Karpas-422 (cell line): ENCODE results near the gene KMT2A. TPM values are rescaled to one million over a fixed set of nuclear protein-coding genes. Genes with fewer than 3 reads are reported as not detected.
A peak's percentile ranks its signal among the peaks of the same experiment; 100 is the strongest.
"Not testable (repeated sequence)": the region's sequence is repeated elsewhere in the genome, so short reads cannot be mapped to it uniquely, and the experiment has no call there.

Experiments
- DNase-seq: peaks from one replicate; pipeline ENCODE4 v3.0.0-alpha.2; 2015
- H2AFZ ChIP-seq: fragments of 200-600 bp; sonication (generic); 2 replicates; pipeline ENCODE4 v1.6.1; 2014; ENCODE audit warnings: antibody characterized with exemption, low read length, mixed read lengths
- H3K27ac ChIP-seq: fragments of 200-600 bp; sonication (generic); 2 replicates; pipeline ENCODE4 v1.5.1; 2014; ENCODE audit warnings: mild to moderate bottlenecking, low read length, moderate library complexity
- H3K27me3 ChIP-seq: fragments of 200-600 bp; sonication (generic); 2 replicates; pipeline ENCODE4 v1.6.1; 2014; ENCODE audit warnings: low read length, mixed read lengths
- H3K36me3 ChIP-seq: fragments of 200-600 bp; sonication (generic); 2 replicates; pipeline ENCODE4 v1.6.1; 2014; ENCODE audit warnings: low read length, mixed read lengths; ENCODE audit not compliant: insufficient read depth
- H3K4me1 ChIP-seq: fragments of 200-600 bp; sonication (generic); 2 replicates; pipeline ENCODE4 v1.6.1; 2014; ENCODE audit warnings: mild to moderate bottlenecking, low read length, mixed read lengths
- H3K4me2 ChIP-seq: fragments of 200-600 bp; sonication (generic); 2 replicates; pipeline ENCODE4 v1.6.1; 2014; ENCODE audit warnings: low read length, low read depth, mild to moderate bottlenecking; ENCODE audit not compliant: poor library complexity, severe bottlenecking
- H3K4me3 ChIP-seq: fragments of 200-600 bp; sonication (generic); 2 replicates; pipeline ENCODE4 v1.5.1; 2014; ENCODE audit warnings: mild to moderate bottlenecking, antibody characterized with exemption, low read length, mixed read lengths
- H3K79me2 ChIP-seq: fragments of 200-600 bp; sonication (generic); 2 replicates; pipeline ENCODE4 v1.6.1; 2014; ENCODE audit warnings: mild to moderate bottlenecking, low read length, mixed read lengths
- H3K9ac ChIP-seq: fragments of 200-600 bp; sonication (generic); 2 replicates; pipeline ENCODE4 v1.6.0; 2014; ENCODE audit warnings: low read length
- H3K9me2 ChIP-seq: fragments of 200-600 bp; sonication (generic), shearing (Covaris generic); replicated peaks from 2 replicates; pipeline ENCODE4 v1.6.0; 2014; ENCODE audit warnings: mild to moderate bottlenecking, low read length, moderate library complexity; ENCODE audit not compliant: insufficient read depth
- H3K9me3 ChIP-seq: fragments of 300-700, 200-600 bp; sonication (generic); 2 replicates; pipeline ENCODE4 v1.6.1; 2014; ENCODE audit warnings: low read length, mixed read lengths
- H4K20me1 ChIP-seq: fragments of 200-600 bp; sonication (generic); 2 replicates; pipeline ENCODE4 v1.6.1; 2014; ENCODE audit warnings: mild to moderate bottlenecking, antibody characterized with exemption, low read length, low read depth; ENCODE audit not compliant: insufficient read depth
- total RNA-seq: library from RNA; depleted of rRNA; stranded (reverse); fragments of >200 nt; shearing (Covaris generic); gene quantifications from 2 replicates; pipeline ENCODE4 v1.2.3, GENCODE V29; 2014; ENCODE audit warnings: low replicate concordance

The KMT2A gene
- total RNA-seq, 1 experiment from 2014 or later = 40.7 TPM

GRCh38 chr11:118476676-118477075 is 40.4 kb downstream of the KMT2A start:
- peaks cover 2% of the 10 kb centered on the region; the same call in 1 of the 2 replicates for H3K79me2 ChIP-seq
- H4K20me1 ChIP-seq = no peaks in the 10 kb centered on the region
- no peaks in the 10 kb centered on the region for H3K9me2 ChIP-seq
- H3K27ac ChIP-seq = no peak overlapping the region
- H2AFZ ChIP-seq = no peak overlapping the region
- no peaks in the 10 kb centered on the region for H3K9me3 ChIP-seq
- DNase-seq = no peak
- no peak overlapping the region for H3K4me2 ChIP-seq
- no peaks in the 10 kb centered on the region for H3K27me3 ChIP-seq
- no peak overlapping the region for H3K4me3 ChIP-seq
- no peak overlapping the region for H3K9ac ChIP-seq
- H3K36me3 ChIP-seq = peaks cover 7% of the 10 kb centered on the region; the same call in 1 of the 2 replicates
- no peaks in the 10 kb centered on the region for H3K4me1 ChIP-seq

GRCh38 chr11:118481238-118481637 is 44.9 kb downstream of the KMT2A start:
- not testable (repeated sequence) for H3K9me2 ChIP-seq, DNase-seq, H3K27ac ChIP-seq, H3K9me3 ChIP-seq, H3K9ac ChIP-seq, H3K4me1 ChIP-seq, H3K4me2 ChIP-seq, H3K4me3 ChIP-seq, H4K20me1 ChIP-seq, H3K27me3 ChIP-seq, H2AFZ ChIP-seq, H3K36me3 ChIP-seq, H3K79me2 ChIP-seq

GRCh38 chr11:118484405-118484804 is 48.1 kb downstream of the KMT2A start:
- Histone ChIP-seq H3K4me1 (no peaks in the 10 kb centered on the region), H3K9me3 (no peaks in the 10 kb centered on the region), H3K4me2 (no peak overlapping the region), H3K36me3 (peaks cover 3% of the 10 kb centered on the region; the same call in 1 of the 2 replicates), H3K4me3 (no peak overlapping the region), H3K27ac (no peak overlapping the region), H4K20me1 (no peaks in the 10 kb centered on the region), H3K79me2 (0 out of 2 replicates have a peak, but pooled peaks cover 2% of the 10 kb centered on the region), H3K9me2 (no peaks in the 10 kb centered on the region), H3K9ac (no peak overlapping the region), H2AFZ (no peak overlapping the region), H3K27me3 (no peaks in the 10 kb centered on the region)
- no peak for DNase-seq

GRCh38 chr11:118485273-118485672 is 49.0 kb downstream of the KMT2A start:
- H3K36me3 ChIP-seq = peaks cover 11% of the 10 kb centered on the region; the same call in 1 of the 2 replicates
- H3K79me2 ChIP-seq = 0 out of 2 replicates have a peak, but pooled peaks cover 5% of the 10 kb centered on the region
- H3K9me2 ChIP-seq = no peaks in the 10 kb centered on the region
- no peaks in the 10 kb centered on the region for H3K4me1 ChIP-seq
- H2AFZ ChIP-seq = no peak overlapping the region
- no peak overlapping the region for H3K4me2 ChIP-seq
- H3K9ac ChIP-seq = no peak overlapping the region
- H3K4me3 ChIP-seq = no peak overlapping the region
- H3K27ac ChIP-seq = no peak overlapping the region
- H3K9me3 ChIP-seq = no peaks in the 10 kb centered on the region
- peak; percentile 46 for DNase-seq
- no peaks in the 10 kb centered on the region for H3K27me3 ChIP-seq
- no peaks in the 10 kb centered on the region for H4K20me1 ChIP-seq

- no peaks in the 10 kb centered on the region for H3K27me3 ChIP-seq
- H3K27ac ChIP-seq = no peak overlapping the region
- no peaks in the 10 kb centered on the region for H4K20me1 ChIP-seq
- peak; percentile 80 for DNase-seq
- H3K79me2 ChIP-seq = 0 out of 2 replicates have a peak, but pooled peaks cover 5% of the 10 kb centered on the region
- no peak overlapping the region for H3K9ac ChIP-seq
- no peak overlapping the region for H3K4me3 ChIP-seq
- peaks cover 18% of the 10 kb centered on the region for H3K4me1 ChIP-seq
- H3K4me2 ChIP-seq = no peak overlapping the region
- no peaks in the 10 kb centered on the region for H3K9me2 ChIP-seq
- no peak overlapping the region for H2AFZ ChIP-seq
- H3K9me3 ChIP-seq = no peaks in the 10 kb centered on the region
- H3K36me3 ChIP-seq = peaks cover 15% of the 10 kb centered on the region; the same call in 1 of the 2 replicates
These were observed 52.3 kb downstream of the KMT2A start for GRCh38 chr11:118488480-118489109.

GRCh38 chr11:118491041-118491440 is 54.7 kb downstream of the KMT2A start:
- H3K9ac ChIP-seq = no peak overlapping the region
- H3K27ac ChIP-seq = no peak overlapping the region
- DNase-seq = no peak
- no peak overlapping the region for H2AFZ ChIP-seq
- H3K9me2 ChIP-seq = no peaks in the 10 kb centered on the region
- H3K4me2 ChIP-seq = no peak overlapping the region
- H3K36me3 ChIP-seq = peaks cover 23% of the 10 kb centered on the region; the same call in 1 of the 2 replicates
- H3K27me3 ChIP-seq = no peaks in the 10 kb centered on the region
- no peaks in the 10 kb centered on the region for H4K20me1 ChIP-seq
- H3K4me1 ChIP-seq = peaks cover 18% of the 10 kb centered on the region
- 0 out of 2 replicates have a peak, but pooled peaks cover 5% of the 10 kb centered on the region for H3K79me2 ChIP-seq
- H3K9me3 ChIP-seq = no peaks in the 10 kb centered on the region
- no peak overlapping the region for H3K4me3 ChIP-seq

GRCh38 chr11:118497831-118498230 is 61.5 kb downstream of the KMT2A start:
- Histone ChIP-seq H4K20me1 (no peaks in the 10 kb centered on the region), H2AFZ (no peak overlapping the region), H3K4me1 (peaks cover 3% of the 10 kb centered on the region), H3K79me2 (no peaks in the 10 kb centered on the region), H3K4me3 (no peak overlapping the region), H3K9me3 (no peaks in the 10 kb centered on the region), H3K4me2 (no peak overlapping the region), H3K9ac (no peak overlapping the region), H3K36me3 (peaks cover 12% of the 10 kb centered on the region; the same call in 1 of the 2 replicates), H3K9me2 (no peaks in the 10 kb centered on the region), H3K27me3 (no peaks in the 10 kb centered on the region), H3K27ac (no peak overlapping the region)
- no peak for DNase-seq

- H3K4me3 ChIP-seq = no peak overlapping the region
- DNase-seq = no peak
- H3K79me2 ChIP-seq = no peaks in the 10 kb centered on the region
- H3K9me2 ChIP-seq = no peaks in the 10 kb centered on the region
- peaks cover 7% of the 10 kb centered on the region; the same call in 1 of the 2 replicates for H3K36me3 ChIP-seq
- H4K20me1 ChIP-seq = no peaks in the 10 kb centered on the region
- H3K4me1 ChIP-seq = no peaks in the 10 kb centered on the region
- H3K4me2 ChIP-seq = no peak overlapping the region
- no peaks in the 10 kb centered on the region for H3K9me3 ChIP-seq
- H3K27me3 ChIP-seq = no peaks in the 10 kb centered on the region
- no peak overlapping the region for H3K27ac ChIP-seq
- no peak overlapping the region for H3K9ac ChIP-seq
- H2AFZ ChIP-seq = no peak overlapping the region
These were observed 66.9 kb downstream of the KMT2A start for GRCh38 chr11:118503216-118503615.
